GM12878 (cell line): Measurements from ENCODE around the gene MEF2C. TPM values are rescaled to one million over a fixed set of nuclear protein-coding genes. Genes with fewer than 3 reads are reported as not detected.

Experiments
- BACH1 ChIP-seq: fragments of 450-650 bp; IDR thresholded peaks from 2 replicates; pipeline ENCODE4 v1.6.1; 2017; ENCODE audit warnings: mild to moderate bottlenecking, borderline replicate concordance
- BCL3 ChIP-seq: IDR thresholded peaks from 2 replicates; pipeline ENCODE4 v1.6.1; 2011; ENCODE audit warnings: borderline replicate concordance, low read depth, mild to moderate bottlenecking, moderate library complexity, low read length; ENCODE audit not compliant: insufficient read depth, poor library complexity, severe bottlenecking
- CBX3 ChIP-seq: fragments of 200-600 bp; sonication (generic); IDR thresholded peaks from 2 replicates; pipeline ENCODE4 v1.6.1; 2016; ENCODE audit warnings: low read depth, borderline replicate concordance
- HDAC2 ChIP-seq: fragments of 200-600 bp; sonication (generic); IDR thresholded peaks from 2 replicates; pipeline ENCODE4 v1.6.1; 2017
- HSF1 ChIP-seq: fragments of 150-350 bp; IDR thresholded peaks from 2 replicates; pipeline ENCODE4 v1.6.1; 2014; ENCODE audit warnings: mild to moderate bottlenecking, low read depth, low read length
- IRF5 ChIP-seq: fragments of 450-650 bp; IDR thresholded peaks from 2 replicates; pipeline ENCODE4 v1.6.1; 2017; ENCODE audit warnings: borderline replicate concordance
- KDM1A ChIP-seq: fragments of 200-600 bp; sonication (generic); IDR thresholded peaks from 2 replicates; pipeline ENCODE4 v1.6.1; 2016; ENCODE audit warnings: borderline replicate concordance
- POLR2A ChIP-seq: IDR thresholded peaks from 2 replicates; pipeline ENCODE4 v1.6.1; 2011; ENCODE audit warnings: low read depth, mild to moderate bottlenecking, low read length
- SKIL ChIP-seq: fragments of 450-650 bp; IDR thresholded peaks from 2 replicates; pipeline ENCODE4 v1.6.1; 2017; ENCODE audit warnings: mild to moderate bottlenecking, low read depth, inconsistent platforms; ENCODE audit not compliant: poor library complexity, severe bottlenecking
- SRF ChIP-seq, 2 experiments: IDR thresholded peaks; 2 replicates each; pipeline ENCODE4 v1.6.1; 2011; ENCODE audit warnings: low read depth in 2 of 2, low read length in 2 of 2, mild to moderate bottlenecking in 1 of 2, moderate library complexity in 1 of 2
- ZBTB4 ChIP-seq: fragments of 450-650 bp; formaldehyde crosslinking; IDR thresholded peaks from 2 replicates; pipeline ENCODE4 v1.4.0; 2022; ENCODE audit warnings: mild to moderate bottlenecking, moderate library complexity
- ZBTB40 ChIP-seq: fragments of 450-650 bp; IDR thresholded peaks from 2 replicates; pipeline ENCODE4 v1.6.1; 2016; ENCODE audit warnings: mild to moderate bottlenecking, moderate library complexity, borderline replicate concordance
- ZNF207 ChIP-seq: fragments of 450-650 bp; IDR thresholded peaks from 2 replicates; pipeline ENCODE4 v1.6.1; 2014; ENCODE audit warnings: antibody characterized with exemption, mild to moderate bottlenecking, borderline replicate concordance
- ZNF384 ChIP-seq: IDR thresholded peaks from 2 replicates; pipeline ENCODE4 v1.6.1; 2012; ENCODE audit warnings: low read depth, mild to moderate bottlenecking, low read length, improper control_type of control experiment, borderline replicate concordance
- polyA plus RNA-seq, 11 experiments: library from polyadenylated mRNA; depleted of rRNA in 4 of 11; unstranded in 6 of 11; stranded (reverse) in 5 of 11; fragments of >200 nt; fragmentation: Nextera tagmentation in 4 of 11; fragmentation: Illumina TruSeq in 1 of 11; extraction: Ambion mirVana in 4 of 11; extraction: Trizol in 1 of 11; gene quantifications; 1 replicate in 1 of 11; 2 replicates in 10 of 11; pipeline versions ENCODE4 v1.2.1 to v1.2.3, GENCODE V29; 2011 to 2016; ENCODE audit warnings: inconsistent platforms in 2 of 11, missing spikeins in 2 of 11, low read depth in 1 of 11
- total RNA-seq, 4 experiments: library from RNA; depleted of rRNA in 3 of 4; stranded (reverse); fragments of >200 nt in 3 of 4; fragmentation: Illumina TruSeq in 1 of 4; extraction: Trizol in 1 of 4; gene quantifications; 2 replicates each; pipeline versions ENCODE4 v1.2.1 to v1.2.3, GENCODE V29; 2013 to 2021

Gene MEF2C
- total and polyA plus RNA-seq, 10 of the 15 experiments (the other 5 are each of a cell fraction or from before 2014, with no cell fraction given): 104 to 225 (median 180) TPM

- no peak for TF ChIP-seq ZBTB40
- TF ChIP-seq POLR2A: peak; percentile 36; the same call in 1 of the 2 replicates
- no peak for TF ChIP-seq KDM1A
- no peak for TF ChIP-seq HDAC2
- no peak for TF ChIP-seq HSF1
- no peak for TF ChIP-seq SKIL
- TF ChIP-seq BCL3: no peak
- TF ChIP-seq CBX3: no peak
- no peak for TF ChIP-seq ZNF207
- TF ChIP-seq ZNF384: no peak
- TF ChIP-seq SRF (IDR thresholded peaks at IDR 0.05; ENCODE audit: low read depth in 2 of 2, low read length in 2 of 2): no peak
- TF ChIP-seq BACH1: no peak
- no peak for TF ChIP-seq ZBTB4 (CRISPR knock-in tag)
- no peak for TF ChIP-seq IRF5
These were observed 527 bp downstream of the MEF2C start (continued) for GRCh38 chr5:88882276-88883038.
